ENCODE data around the gene RPTOR.
"Not testable (repeated sequence)": the region's sequence is repeated elsewhere in the genome, so short reads cannot be mapped to it uniquely, and the experiment has no call there.

RPTOR gene

GRCh38 chr17:80743181-80743771, 198.6 kb downstream of the RPTOR start:
- Histone ChIP-seq H3K18ac (ENCODE audit: low read length) (no peak overlapping the region), H4K8ac (ENCODE audit: low read depth, low read length) (no peak overlapping the region), H3K27ac (ENCODE audit: low read depth, low read length) (no peak overlapping the region), H3K79me2 (ENCODE audit: control insufficient read depth, insufficient read depth, low read length) (no peaks in the 10 kb centered on the region), H3K27me3 (ENCODE audit: insufficient read depth, low read length, poor library complexity) (no peaks in the 10 kb centered on the region), H4K5ac (ENCODE audit: low read length) (no peak overlapping the region), H3K4me3 (ENCODE audit: low read length) (no peak overlapping the region), H3K4me1 (ENCODE audit: control insufficient read depth, low read depth, low read length) (no peaks in the 10 kb centered on the region), H3K79me1 (ENCODE audit: low read length) (no peaks in the 10 kb centered on the region), H3K23ac (ENCODE audit: low read length) (no peak overlapping the region), H2AK5ac (ENCODE audit: low read length) (no peak overlapping the region), H3K4ac (ENCODE audit: low read depth, low read length) (no peak overlapping the region), H2BK15ac (replicated peaks; ENCODE audit: low read depth) (no peak overlapping the region), H3K36me3 (ENCODE audit: control insufficient read depth, insufficient read depth, low read length) (no peaks in the 10 kb centered on the region), H3K9ac (ENCODE audit: low read length) (no peak overlapping the region), H3K4me2 (ENCODE audit: low read length) (no peak overlapping the region), H2BK120ac (ENCODE audit: low read depth, low read length) (no peak overlapping the region), H3K56ac (ENCODE audit: low read length) (no peak overlapping the region), H2BK5ac (ENCODE audit: low read length) (no peak overlapping the region)
- WGBS (ENCODE audit: extremely low coverage, insufficient coverage, low lambda C conversion rate): no CpG with 5 or more reads among the region's 15 CpGs
- no peak for DNase-seq

- not testable (repeated sequence) for H2BK5ac ChIP-seq (ENCODE audit: low read length); H3K79me2 ChIP-seq (ENCODE audit: control insufficient read depth, insufficient read depth, low read length); H2AK5ac ChIP-seq (ENCODE audit: low read length); H3K27me3 ChIP-seq (ENCODE audit: insufficient read depth, low read length, poor library complexity); H3K18ac ChIP-seq (ENCODE audit: low read length); H4K5ac ChIP-seq (ENCODE audit: low read length); H3K56ac ChIP-seq (ENCODE audit: low read length); H3K23ac ChIP-seq (ENCODE audit: low read length); H3K27ac ChIP-seq (ENCODE audit: low read depth, low read length); H3K79me1 ChIP-seq (ENCODE audit: low read length); H3K4me2 ChIP-seq (ENCODE audit: low read length); DNase-seq; H4K8ac ChIP-seq (ENCODE audit: low read depth, low read length); H3K36me3 ChIP-seq (ENCODE audit: control insufficient read depth, insufficient read depth, low read length); H3K9ac ChIP-seq (ENCODE audit: low read length); H3K4me1 ChIP-seq (ENCODE audit: control insufficient read depth, low read depth, low read length); H2BK120ac ChIP-seq (ENCODE audit: low read depth, low read length); H3K4me3 ChIP-seq (ENCODE audit: low read length); H3K4ac ChIP-seq (ENCODE audit: low read depth, low read length); H2BK15ac ChIP-seq (replicated peaks; ENCODE audit: low read depth)
- no CpG with 5 or more reads among the region's 2 CpGs for WGBS (ENCODE audit: extremely low coverage, insufficient coverage, low lambda C conversion rate)
These were observed 199.3 kb downstream of the RPTOR start for GRCh38 chr17:80743973-80744372.

GRCh38 chr17:80744725-80745124, 200.1 kb downstream of the RPTOR start:
- not testable (repeated sequence) for H3K36me3 ChIP-seq (ENCODE audit: control insufficient read depth, insufficient read depth, low read length); H3K23ac ChIP-seq (ENCODE audit: low read length); H4K5ac ChIP-seq (ENCODE audit: low read length); H3K18ac ChIP-seq (ENCODE audit: low read length); H3K56ac ChIP-seq (ENCODE audit: low read length); H2BK15ac ChIP-seq (replicated peaks; ENCODE audit: low read depth); H4K8ac ChIP-seq (ENCODE audit: low read depth, low read length); H2AK5ac ChIP-seq (ENCODE audit: low read length); H3K79me1 ChIP-seq (ENCODE audit: low read length); H2BK120ac ChIP-seq (ENCODE audit: low read depth, low read length); H2BK5ac ChIP-seq (ENCODE audit: low read length); H3K4me2 ChIP-seq (ENCODE audit: low read length); H3K9ac ChIP-seq (ENCODE audit: low read length); H3K27me3 ChIP-seq (ENCODE audit: insufficient read depth, low read length, poor library complexity); H3K27ac ChIP-seq (ENCODE audit: low read depth, low read length); H3K4me3 ChIP-seq (ENCODE audit: low read length); H3K79me2 ChIP-seq (ENCODE audit: control insufficient read depth, insufficient read depth, low read length); H3K4ac ChIP-seq (ENCODE audit: low read depth, low read length); DNase-seq; H3K4me1 ChIP-seq (ENCODE audit: control insufficient read depth, low read depth, low read length)
- WGBS (ENCODE audit: extremely low coverage, insufficient coverage, low lambda C conversion rate): no CpG with 5 or more reads among the region's 1 CpG

GRCh38 chr17:80745183-80745582, 200.5 kb downstream of the RPTOR start:
- Histone ChIP-seq H3K4ac (ENCODE audit: low read depth, low read length) (no peak overlapping the region), H4K5ac (ENCODE audit: low read length) (no peak overlapping the region), H3K56ac (ENCODE audit: low read length) (no peak overlapping the region), H2BK15ac (replicated peaks; ENCODE audit: low read depth) (no peak overlapping the region), H3K27me3 (ENCODE audit: insufficient read depth, low read length, poor library complexity) (no peaks in the 10 kb centered on the region), H2BK120ac (ENCODE audit: low read depth, low read length) (no peak overlapping the region), H3K9ac (ENCODE audit: low read length) (no peak overlapping the region), H2BK5ac (ENCODE audit: low read length) (no peak overlapping the region), H3K79me1 (ENCODE audit: low read length) (no peaks in the 10 kb centered on the region), H3K36me3 (ENCODE audit: control insufficient read depth, insufficient read depth, low read length) (no peaks in the 10 kb centered on the region), H3K23ac (ENCODE audit: low read length) (no peak overlapping the region), H3K4me3 (ENCODE audit: low read length) (no peak overlapping the region), H4K8ac (ENCODE audit: low read depth, low read length) (no peak overlapping the region), H3K4me1 (ENCODE audit: control insufficient read depth, low read depth, low read length) (no peaks in the 10 kb centered on the region), H3K18ac (ENCODE audit: low read length) (no peak overlapping the region), H2AK5ac (ENCODE audit: low read length) (no peak overlapping the region), H3K4me2 (ENCODE audit: low read length) (no peak overlapping the region), H3K27ac (ENCODE audit: low read depth, low read length) (no peak overlapping the region), H3K79me2 (ENCODE audit: control insufficient read depth, insufficient read depth, low read length) (no peaks in the 10 kb centered on the region)
- WGBS (ENCODE audit: extremely low coverage, insufficient coverage, low lambda C conversion rate): no CpG with 5 or more reads among the region's 4 CpGs
- DNase-seq: no peak

- no peaks in the 10 kb centered on the region for H3K36me3 ChIP-seq (ENCODE audit: control insufficient read depth, insufficient read depth, low read length)
- H3K4me2 ChIP-seq (ENCODE audit: low read length): no peak overlapping the region
- no peak overlapping the region for H2BK120ac ChIP-seq (ENCODE audit: low read depth, low read length)
- no peaks in the 10 kb centered on the region for H3K4me1 ChIP-seq (ENCODE audit: control insufficient read depth, low read depth, low read length)
- no peaks in the 10 kb centered on the region for H3K79me2 ChIP-seq (ENCODE audit: control insufficient read depth, insufficient read depth, low read length)
- no peak overlapping the region for H3K9ac ChIP-seq (ENCODE audit: low read length)
- H4K8ac ChIP-seq (ENCODE audit: low read depth, low read length): no peak overlapping the region
- H3K4ac ChIP-seq (ENCODE audit: low read depth, low read length): no peak overlapping the region
- DNase-seq: no peak
- H3K4me3 ChIP-seq (ENCODE audit: low read length): no peak overlapping the region
- H3K18ac ChIP-seq (ENCODE audit: low read length): no peak overlapping the region
- H2BK15ac ChIP-seq (replicated peaks; ENCODE audit: low read depth): no peak overlapping the region
- no peak overlapping the region for H2BK5ac ChIP-seq (ENCODE audit: low read length)
- H2AK5ac ChIP-seq (ENCODE audit: low read length): no peak overlapping the region
- no peak overlapping the region for H3K27ac ChIP-seq (ENCODE audit: low read depth, low read length)
- WGBS (ENCODE audit: extremely low coverage, insufficient coverage, low lambda C conversion rate): no CpG with 5 or more reads among the region's 23 CpGs
- H3K79me1 ChIP-seq (ENCODE audit: low read length): no peaks in the 10 kb centered on the region
- no peak overlapping the region for H4K5ac ChIP-seq (ENCODE audit: low read length)
- H3K27me3 ChIP-seq (ENCODE audit: insufficient read depth, low read length, poor library complexity): no peaks in the 10 kb centered on the region
- no peak overlapping the region for H3K56ac ChIP-seq (ENCODE audit: low read length)
- no peak overlapping the region for H3K23ac ChIP-seq (ENCODE audit: low read length)
These were observed 201.8 kb downstream of the RPTOR start for GRCh38 chr17:80746262-80746935.

- Histone ChIP-seq H4K8ac (ENCODE audit: low read depth, low read length) (no peak overlapping the region), H3K23ac (ENCODE audit: low read length) (no peak overlapping the region), H3K79me1 (ENCODE audit: low read length) (no peaks in the 10 kb centered on the region), H2BK15ac (replicated peaks; ENCODE audit: low read depth) (no peak overlapping the region), H3K18ac (ENCODE audit: low read length) (no peak overlapping the region), H4K5ac (ENCODE audit: low read length) (no peak overlapping the region), H3K4ac (ENCODE audit: low read depth, low read length) (no peak overlapping the region), H3K79me2 (ENCODE audit: control insufficient read depth, insufficient read depth, low read length) (no peaks in the 10 kb centered on the region), H3K27me3 (ENCODE audit: insufficient read depth, low read length, poor library complexity) (no peaks in the 10 kb centered on the region), H2BK5ac (ENCODE audit: low read length) (no peak overlapping the region), H3K36me3 (ENCODE audit: control insufficient read depth, insufficient read depth, low read length) (no peaks in the 10 kb centered on the region), H3K4me2 (ENCODE audit: low read length) (no peak overlapping the region), H3K4me3 (ENCODE audit: low read length) (no peak overlapping the region), H3K56ac (ENCODE audit: low read length) (no peak overlapping the region), H2AK5ac (ENCODE audit: low read length) (no peak overlapping the region), H3K27ac (ENCODE audit: low read depth, low read length) (no peak overlapping the region), H3K9ac (ENCODE audit: low read length) (no peak overlapping the region), H3K4me1 (ENCODE audit: control insufficient read depth, low read depth, low read length) (no peaks in the 10 kb centered on the region), H2BK120ac (ENCODE audit: low read depth, low read length) (no peak overlapping the region)
- no CpG with 5 or more reads among the region's 9 CpGs for WGBS (ENCODE audit: extremely low coverage, insufficient coverage, low lambda C conversion rate)
- no peak for DNase-seq
These were observed 202.8 kb downstream of the RPTOR start for GRCh38 chr17:80747469-80747868.

All from mesendoderm (in vitro differentiated cells).